H9 (cell line): Measurements from ENCODE around the gene PMEL. TPM values are rescaled to one million over a fixed set of nuclear protein-coding genes. Genes with fewer than 3 reads are reported as not detected.

Source experiments
- DNase-seq: peaks from one replicate; pipeline ENCODE4 v3.0.0-alpha.2; 2017
- H2AFZ ChIP-seq: one replicate; pipeline ENCODE4 v1.6.1; 2013; ENCODE audit warnings: mild to moderate bottlenecking, low read length, control low read depth, moderate library complexity
- H2AK5ac ChIP-seq: 2 replicates; pipeline ENCODE4 v1.6.1; 2013; ENCODE audit warnings: low read length, control low read depth, mixed read lengths; ENCODE audit not compliant: insufficient read length
- H2BK120ac ChIP-seq: one replicate; pipeline ENCODE4 v1.6.1; 2013; ENCODE audit warnings: low read depth, mild to moderate bottlenecking, low read length, control low read depth, inconsistent platforms; ENCODE audit not compliant: poor library complexity, severe bottlenecking
- H2BK12ac ChIP-seq: 2 replicates; pipeline ENCODE4 v1.6.1; 2013; ENCODE audit warnings: low read length, control low read depth, mixed read lengths, low read depth; ENCODE audit not compliant: insufficient read length
- H2BK15ac ChIP-seq: 2 replicates; pipeline ENCODE4 v1.6.1; 2013; ENCODE audit warnings: low read depth, low read length, control low read depth
- H2BK20ac ChIP-seq: one replicate; pipeline ENCODE4 v1.6.1; 2013; ENCODE audit warnings: low read depth, mild to moderate bottlenecking, low read length, control low read depth, inconsistent platforms; ENCODE audit not compliant: poor library complexity, severe bottlenecking
- H2BK5ac ChIP-seq: 2 replicates; pipeline ENCODE4 v1.6.1; 2013; ENCODE audit warnings: low read length, control low read depth, mixed read lengths; ENCODE audit not compliant: insufficient read length
- H3K14ac ChIP-seq: 2 replicates; pipeline ENCODE4 v1.6.1; 2013; ENCODE audit warnings: low read length, control low read depth; ENCODE audit not compliant: insufficient read depth
- H3K18ac ChIP-seq: 2 replicates; pipeline ENCODE4 v1.6.1; 2013; ENCODE audit warnings: low read depth, mild to moderate bottlenecking, mixed read lengths, low read length, control low read depth; ENCODE audit not compliant: insufficient read length
- H3K23ac ChIP-seq: 2 replicates; pipeline ENCODE4 v1.6.1; 2013; ENCODE audit warnings: low read length, control low read depth, mixed read lengths, low read depth; ENCODE audit not compliant: insufficient read length
- H3K23me2 ChIP-seq: 2 replicates; pipeline ENCODE4 v1.6.1; 2013; ENCODE audit warnings: low read depth, mild to moderate bottlenecking, mixed read lengths, low read length, control low read depth; ENCODE audit not compliant: insufficient read length, poor library complexity, severe bottlenecking
- H3K27ac ChIP-seq: 2 replicates; pipeline ENCODE4 v1.5.1; 2013; ENCODE audit warnings: low read length, control low read depth, mixed read lengths, low read depth; ENCODE audit not compliant: insufficient read length
- H3K27me3 ChIP-seq: 2 replicates; pipeline ENCODE4 v1.6.1; 2013; ENCODE audit warnings: low read length, control low read depth, inconsistent platforms; ENCODE audit not compliant: insufficient read depth
- H3K4ac ChIP-seq: 2 replicates; pipeline ENCODE4 v1.6.1; 2013; ENCODE audit warnings: low read depth, mild to moderate bottlenecking, control low read depth, inconsistent platforms, low read length, moderate library complexity
- H3K4me1 ChIP-seq: 2 replicates; pipeline ENCODE4 v1.6.1; 2013; ENCODE audit warnings: low read length, control low read depth, inconsistent platforms; ENCODE audit not compliant: insufficient read depth
- H3K4me2 ChIP-seq: 2 replicates; pipeline ENCODE4 v1.6.1; 2013; ENCODE audit warnings: low read length, control low read depth, mixed read lengths; ENCODE audit not compliant: insufficient read length, insufficient read depth
- H3K56ac ChIP-seq: 2 replicates; pipeline ENCODE4 v1.6.1; 2013; ENCODE audit warnings: low read depth, mild to moderate bottlenecking, mixed read lengths, low read length, control low read depth; ENCODE audit not compliant: insufficient read length
- H3K79me1 ChIP-seq: 2 replicates; pipeline ENCODE4 v1.6.1; 2013; ENCODE audit warnings: low read depth, mild to moderate bottlenecking, moderate library complexity, low read length, control low read depth, inconsistent platforms; ENCODE audit not compliant: insufficient read depth, poor library complexity, severe bottlenecking
- H3K79me2 ChIP-seq: 2 replicates; pipeline ENCODE4 v1.6.1; 2013; ENCODE audit warnings: low read length, control low read depth, inconsistent platforms; ENCODE audit not compliant: insufficient read depth
- H3K9ac ChIP-seq: 2 replicates; pipeline ENCODE4 v1.6.1; 2013; ENCODE audit warnings: low read length, control low read depth, mixed read lengths; ENCODE audit not compliant: insufficient read length; ENCODE audit errors: extremely low read depth
- H3K9me3 ChIP-seq: one replicate; pipeline ENCODE4 v1.6.1; 2013; ENCODE audit warnings: low read depth, low read length, inconsistent platforms; ENCODE audit not compliant: control insufficient read depth
- H3T11ph ChIP-seq: one replicate; pipeline ENCODE4 v1.6.1; 2013; ENCODE audit warnings: mild to moderate bottlenecking, low read length, control low read depth, inconsistent platforms
- H4K20me1 ChIP-seq: one replicate; pipeline ENCODE4 v1.6.1; 2013; ENCODE audit not compliant: control insufficient read depth, insufficient read length, insufficient read depth
- H4K5ac ChIP-seq: 2 replicates; pipeline ENCODE4 v1.6.1; 2013; ENCODE audit warnings: low read depth, mild to moderate bottlenecking, mixed read lengths, low read length, control low read depth; ENCODE audit not compliant: insufficient read length
- H4K8ac ChIP-seq: replicated peaks from 2 replicates; pipeline ENCODE4 v1.6.1; 2013; ENCODE audit warnings: low read length, control low read depth, mixed read lengths, low read depth; ENCODE audit not compliant: insufficient read length
- H4K91ac ChIP-seq: 2 replicates; pipeline ENCODE4 v1.6.1; 2013; ENCODE audit warnings: low read depth, mild to moderate bottlenecking, moderate library complexity, mixed read lengths, low read length, control low read depth; ENCODE audit not compliant: insufficient read length
- H3K27ac Mint-ChIP-seq, 3 experiments: 2 replicates in 2 of 3; 3 replicates in 1 of 3; pipeline ENCODE4 v1.8.0; 2020 to 2021; ENCODE audit warnings: mixed read lengths in 3 of 3, mild to moderate bottlenecking in 1 of 3, moderate library complexity in 1 of 3
- H3K27me3 Mint-ChIP-seq: 2 replicates; pipeline ENCODE4 v1.8.0; 2021; ENCODE audit warnings: low read depth, mild to moderate bottlenecking, moderate library complexity, mixed read lengths
- H3K36me3 Mint-ChIP-seq, 3 experiments: 2 replicates in 2 of 3; 3 replicates in 1 of 3; pipeline ENCODE4 v1.8.0; 2020 to 2021; ENCODE audit warnings: low read depth in 3 of 3, mixed read lengths in 3 of 3; ENCODE audit not compliant: insufficient read depth in 1 of 3
- H3K4me1 Mint-ChIP-seq, 2 experiments: 2 replicates each; pipeline ENCODE4 v1.8.0; 2020; ENCODE audit warnings: mixed read lengths in 2 of 2
- H3K4me3 Mint-ChIP-seq, 2 experiments: 2 replicates in 1 of 2; 3 replicates in 1 of 2; pipeline ENCODE4 v1.8.0; 2020 to 2021; ENCODE audit warnings: mild to moderate bottlenecking in 2 of 2, mixed read lengths in 2 of 2, moderate library complexity in 1 of 2
- H3K9me3 Mint-ChIP-seq, 2 experiments: 2 replicates in 1 of 2; 3 replicates in 1 of 2; pipeline ENCODE4 v1.8.0; 2020; ENCODE audit warnings: mild to moderate bottlenecking in 2 of 2, mixed read lengths in 2 of 2, moderate library complexity in 1 of 2
- WGBS: extraction: QIAGEN DNeasy Blood & Tissue Kit; methylation state at CpG from one replicate; pipeline ENCODE4 v1.1.7; 2013; ENCODE audit warnings: missing lambda C conversion rate, low lambda C conversion rate, mixed read lengths; ENCODE audit not compliant: insufficient read length; ENCODE audit errors: extremely low coverage; 5-methylcytosine and 5-hydroxymethylcytosine counted together
- total RNA-seq: library from RNA; stranded (reverse); gene quantifications from 2 replicates; pipeline ENCODE4 v1.2.1, GENCODE V29; 2021
- TF ChIP-seq, protein P1 (sequence below): fragments of 200-600 bp; sonication (generic); conservative IDR thresholded peaks from 3 replicates; pipeline ENCODE4 v1.8.0; 2021; ENCODE audit warnings: antibody characterized with exemption, mild to moderate bottlenecking

PMEL gene
- total RNA-seq, 1 experiment from 2014 or later, result 72.6 TPM

DNA sequence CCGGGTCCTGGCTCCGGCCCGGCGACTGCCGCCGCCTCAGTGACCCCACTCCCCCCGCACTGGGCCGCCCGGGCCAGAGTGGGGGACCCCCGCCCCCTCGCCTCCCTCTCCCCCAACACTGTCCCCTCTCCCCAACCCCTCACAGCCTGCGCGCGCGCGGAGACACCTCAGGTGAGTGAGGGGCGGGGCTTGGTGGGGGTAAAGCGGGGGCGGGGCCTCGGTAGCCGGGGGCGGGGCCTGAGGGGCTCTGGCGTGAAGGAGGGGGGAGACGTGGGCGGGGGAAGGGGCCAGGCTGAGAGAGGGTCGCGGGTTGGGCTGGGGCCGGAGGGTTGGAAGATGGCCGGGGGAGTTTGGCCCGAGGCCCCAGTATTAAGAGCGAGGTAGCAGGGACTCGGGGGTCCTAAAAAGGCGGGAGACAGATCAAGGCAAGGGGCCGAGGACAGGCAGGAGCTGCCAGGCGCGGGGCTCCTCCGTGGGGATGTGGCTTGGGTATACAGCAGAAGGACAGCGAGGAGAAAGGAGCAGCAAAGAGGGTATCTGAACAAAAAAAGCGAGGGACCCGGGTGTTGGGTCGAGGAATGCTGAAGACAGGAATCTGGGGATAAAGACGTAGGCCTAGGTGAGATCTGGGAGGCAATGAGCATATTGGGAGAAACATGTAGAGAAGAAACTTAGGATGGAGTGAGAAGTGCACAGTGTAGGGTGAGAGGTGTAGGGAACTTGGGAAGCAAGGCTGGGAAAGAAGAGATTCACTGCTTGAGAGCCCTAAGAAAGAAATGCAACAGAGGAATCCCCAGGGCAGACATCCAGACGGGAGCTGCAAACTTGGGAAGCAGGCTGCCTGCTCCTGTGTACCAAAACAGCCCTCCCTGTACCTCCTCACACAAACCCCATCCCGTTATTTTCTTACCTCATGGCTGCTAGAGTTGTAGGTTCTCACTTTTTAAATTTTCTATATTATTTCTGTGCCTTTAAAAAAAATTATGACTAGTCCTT lies 42.0 kb upstream of the PMEL start:
- Histone ChIP-seq H3K4me1 (no peaks in the 10 kb centered on the region), H3K27ac (no peak overlapping the region), H3K9ac (peak overlapping the region; percentile 87), H3K79me2 (no peaks in the 10 kb centered on the region), H4K91ac (no peak overlapping the region), H4K20me1 (no peaks in the 10 kb centered on the region), H3K9me3 (no peaks in the 10 kb centered on the region), H3K27me3 (no peaks in the 10 kb centered on the region), H3K14ac (peak overlapping the region; percentile 96), H3K18ac (peak overlapping the region; percentile 89), H3K4ac (no peak overlapping the region), H2BK5ac (no peak overlapping the region), H3K56ac (no peak overlapping the region), H2BK120ac (no peak overlapping the region), H2AFZ (peak overlapping the region; percentile 65), H2BK15ac (no peak overlapping the region), H2AK5ac (no peak overlapping the region), H3K23me2 (peaks cover 7% of the 10 kb centered on the region), H4K8ac (no peak overlapping the region), H3K23ac (no peak overlapping the region), H3K4me2 (peak overlapping the region; percentile 97), H3K79me1 (no peaks in the 10 kb centered on the region), H4K5ac (peak overlapping the region; percentile 9), H3T11ph (peak overlapping the region; percentile 71), H2BK12ac (no peak overlapping the region), H2BK20ac (no peak overlapping the region)
- Mint-ChIP-seq H3K27me3 (no peaks in the 10 kb centered on the region), H3K36me3 (peaks cover 11 to 27% (median 20%) of the 10 kb centered on the region in 3 experiments), H3K4me1 (peaks cover 8 to 15% of the 10 kb centered on the region in 2 experiments), H3K9me3 (no peaks in the 10 kb centered on the region), H3K27ac (peak overlapping the region; percentile 77 to 95 (median 95)), H3K4me3 (peak overlapping the region; percentile 75 to 89)
- peak; percentile 91 for DNase-seq
- no CpG with 5 or more reads among the region's 44 CpGs for WGBS
- TF ChIP-seq, protein P1, sequence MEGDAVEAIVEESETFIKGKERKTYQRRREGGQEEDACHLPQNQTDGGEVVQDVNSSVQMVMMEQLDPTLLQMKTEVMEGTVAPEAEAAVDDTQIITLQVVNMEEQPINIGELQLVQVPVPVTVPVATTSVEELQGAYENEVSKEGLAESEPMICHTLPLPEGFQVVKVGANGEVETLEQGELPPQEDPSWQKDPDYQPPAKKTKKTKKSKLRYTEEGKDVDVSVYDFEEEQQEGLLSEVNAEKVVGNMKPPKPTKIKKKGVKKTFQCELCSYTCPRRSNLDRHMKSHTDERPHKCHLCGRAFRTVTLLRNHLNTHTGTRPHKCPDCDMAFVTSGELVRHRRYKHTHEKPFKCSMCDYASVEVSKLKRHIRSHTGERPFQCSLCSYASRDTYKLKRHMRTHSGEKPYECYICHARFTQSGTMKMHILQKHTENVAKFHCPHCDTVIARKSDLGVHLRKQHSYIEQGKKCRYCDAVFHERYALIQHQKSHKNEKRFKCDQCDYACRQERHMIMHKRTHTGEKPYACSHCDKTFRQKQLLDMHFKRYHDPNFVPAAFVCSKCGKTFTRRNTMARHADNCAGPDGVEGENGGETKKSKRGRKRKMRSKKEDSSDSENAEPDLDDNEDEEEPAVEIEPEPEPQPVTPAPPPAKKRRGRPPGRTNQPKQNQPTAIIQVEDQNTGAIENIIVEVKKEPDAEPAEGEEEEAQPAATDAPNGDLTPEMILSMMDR, result no peak
